Middle frontal gyrus (tissue), 1 donor: ENCODE measurements around the gene BEND5.

Experiments used
- DNase-seq: peaks from one replicate; pipeline ENCODE4 v3.0.0-alpha.2; 2015; ENCODE audit warnings: low spot score; ENCODE audit errors: extremely low spot score

The BEND5 gene

GRCh38 chr1:48767975-48768510 is 8.6 kb downstream of the BEND5 start:
- no peak for DNase-seq

- DNase-seq: no peak
These were observed 11.4 kb downstream of the BEND5 start for GRCh38 chr1:48765335-48765734.

GRCh38 chr1:48761986-48762385 is 14.7 kb downstream of the BEND5 start:
- DNase-seq: no peak

GRCh38 chr1:48761411-48761810 is 15.3 kb downstream of the BEND5 start:
- DNase-seq: no peak

- no peak for DNase-seq
These were observed 15.8 kb downstream of the BEND5 start for GRCh38 chr1:48760857-48761256.

GRCh38 chr1:48758976-48759375 is 17.7 kb downstream of the BEND5 start:
- DNase-seq: no peak

GRCh38 chr1:48757363-48757762 is 19.3 kb downstream of the BEND5 start:
- DNase-seq: no peak

GRCh38 chr1:48756683-48757316 is 19.9 kb downstream of the BEND5 start:
- DNase-seq: no peak

- DNase-seq: no peak
These were observed 23.4 kb downstream of the BEND5 start for GRCh38 chr1:48753293-48753692.

- DNase-seq: no peak
These were observed 26.6 kb downstream of the BEND5 start for GRCh38 chr1:48750109-48750508.

- no peak for DNase-seq
These were observed 27.6 kb downstream of the BEND5 start for GRCh38 chr1:48749068-48749467.

GRCh38 chr1:48746906-48747305 is 29.8 kb downstream of the BEND5 start:
- DNase-seq: no peak

- no peak for DNase-seq
These were observed 32.7 kb downstream of the BEND5 start for GRCh38 chr1:48744032-48744431.

- no peak for DNase-seq
These were observed 33.2 kb downstream of the BEND5 start for GRCh38 chr1:48743480-48743879.

GRCh38 chr1:48741380-48741779 is 35.3 kb downstream of the BEND5 start:
- DNase-seq: no peak

- DNase-seq: no peak
These were observed 36.1 kb downstream of the BEND5 start for GRCh38 chr1:48740621-48741020.

- DNase-seq: no peak
These were observed 37.6 kb downstream of the BEND5 start for GRCh38 chr1:48739091-48739490.

GRCh38 chr1:48738356-48738755 is 38.3 kb downstream of the BEND5 start:
- DNase-seq: no peak

GRCh38 chr1:48735796-48736195 is 40.9 kb downstream of the BEND5 start:
- no peak for DNase-seq

- DNase-seq: no peak
These were observed 46.4 kb downstream of the BEND5 start for GRCh38 chr1:48730164-48730910.

GRCh38 chr1:48728584-48728983 is 48.1 kb downstream of the BEND5 start:
- DNase-seq: no peak

- no peak for DNase-seq
These were observed 50.0 kb downstream of the BEND5 start for GRCh38 chr1:48726557-48727215.
